Epidermal melanocyte (primary cell): Measurements from ENCODE around the gene RPL10.

ENCODE experiments used
- DNase-seq: peaks from one replicate; pipeline ENCODE4 v3.0.0; 2011; ENCODE audit warnings: low spot score; ENCODE audit not compliant: insufficient read length

Gene RPL10

DNA sequence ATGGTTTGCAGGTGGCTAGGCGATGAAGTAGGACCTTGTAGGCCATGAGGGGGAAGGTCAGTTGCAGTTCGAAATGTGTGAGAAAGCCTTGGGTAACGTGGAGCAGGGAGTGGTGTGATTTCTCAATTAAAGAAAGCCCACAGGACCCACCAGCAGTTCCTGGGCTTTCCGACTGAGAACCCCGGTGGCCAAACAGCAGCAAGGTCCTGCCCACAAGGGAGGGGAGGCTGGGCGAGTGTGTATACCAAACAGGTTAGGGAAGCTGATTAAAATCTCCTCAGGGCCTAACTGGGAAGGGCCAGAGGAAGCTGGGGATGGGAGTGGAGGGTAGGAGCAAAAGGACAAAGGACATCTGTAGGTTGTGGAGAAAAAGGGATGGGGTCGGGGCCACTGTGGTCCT, 32.7 kb downstream of the RPL10 start:
- no peak for DNase-seq

GRCh38 chrX:154431341-154431740, 33.2 kb downstream of the RPL10 start:
- DNase-seq, result no peak

GRCh38 chrX:154432210-154432609, 34.0 kb downstream of the RPL10 start:
- DNase-seq, result no peak

GRCh38 chrX:154433605-154434004, 35.4 kb downstream of the RPL10 start:
- no peak for DNase-seq

DNA sequence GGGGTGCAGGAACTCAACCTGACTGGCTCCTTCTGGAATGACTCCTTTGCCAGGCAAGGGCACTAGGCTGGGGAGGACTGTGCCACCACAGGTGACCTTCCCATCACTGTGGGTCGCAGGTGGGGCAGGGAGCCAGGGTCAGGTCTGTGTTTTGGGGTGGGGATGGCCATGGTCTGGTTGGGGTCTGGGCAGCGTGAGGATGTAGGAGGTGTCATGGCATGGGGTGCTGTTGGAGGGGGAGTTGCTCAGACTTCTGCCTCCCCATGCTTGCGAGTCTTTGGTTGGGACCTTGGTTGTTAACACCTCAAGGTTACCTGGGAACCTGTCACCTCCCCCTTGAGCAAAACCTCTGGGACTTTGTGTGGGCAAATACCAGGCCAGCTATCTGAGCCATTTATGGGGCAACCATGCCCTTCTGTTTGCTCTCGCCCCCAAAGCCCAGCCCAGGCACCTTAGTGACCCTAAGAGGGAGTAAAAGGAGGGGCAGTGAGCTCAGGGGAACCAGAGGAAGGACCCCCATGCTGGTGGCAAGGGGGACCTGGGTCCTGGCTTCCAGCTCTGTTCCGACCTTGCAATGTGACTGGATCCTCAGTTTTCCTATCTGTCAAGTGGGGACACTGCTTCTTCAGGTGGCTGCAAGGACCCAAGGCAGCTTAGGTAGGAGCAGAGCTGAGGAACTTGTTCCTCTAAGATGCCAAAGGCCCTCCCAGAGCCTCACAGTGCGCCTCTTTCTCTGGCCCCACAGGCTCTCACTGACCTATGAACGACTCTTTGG, 36.4 kb downstream of the RPL10 start:
- no peak for DNase-seq

GRCh38 chrX:154435171-154435733, 37.1 kb downstream of the RPL10 start:
- DNase-seq, result no peak

GRCh38 chrX:154436374-154436982, 38.3 kb downstream of the RPL10 start:
- peak; percentile 60 for DNase-seq

DNA sequence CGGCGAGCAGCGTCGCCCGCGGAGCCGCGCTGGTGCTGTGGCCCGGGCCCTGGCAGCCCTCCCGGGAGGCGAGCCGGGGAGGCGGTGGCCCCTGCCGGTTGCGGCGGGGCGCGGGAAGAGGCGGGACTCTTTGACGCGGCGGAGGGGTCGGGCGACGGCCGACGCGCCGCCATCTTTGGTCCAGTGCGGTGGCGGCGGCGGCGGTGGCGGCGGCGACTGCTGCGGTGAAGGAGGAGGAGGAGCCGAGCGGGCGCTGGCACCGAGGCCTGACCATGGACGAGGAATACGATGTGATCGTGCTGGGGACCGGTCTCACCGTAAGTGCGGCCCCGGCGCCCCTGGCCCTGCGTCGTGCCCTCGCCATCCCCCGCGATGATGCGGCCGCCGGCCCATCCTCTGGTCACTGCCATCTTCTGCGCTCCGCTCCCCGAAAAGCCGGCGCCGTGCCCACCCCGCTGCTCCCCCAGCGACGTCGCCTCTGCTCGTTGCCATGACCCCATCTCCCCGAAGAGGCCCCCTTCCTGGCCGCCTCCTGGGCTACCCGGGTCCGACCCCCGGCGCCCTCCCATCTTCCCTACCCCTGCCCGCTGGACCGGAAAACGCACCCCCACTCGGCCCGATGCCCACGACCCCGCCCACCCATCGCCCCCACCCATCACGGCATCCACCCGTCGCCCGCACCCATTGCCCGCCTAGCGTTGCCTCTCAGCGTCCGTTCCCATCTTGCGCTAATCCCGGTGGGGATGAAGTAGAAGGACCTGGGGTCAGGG, 39.0 kb downstream of the RPL10 start, which contains the start of gene GDI1:
GDI1 (plus strand) TSS at position 172 of the 770 bp plus-strand sequence; CDS start at position 273, 101 bp downstream.
- peak; percentile 64 for DNase-seq

- DNase-seq, result no peak
Observed at GRCh38 chrX:154437971-154438893, 40.1 kb downstream of the RPL10 start.

GRCh38 chrX:154439841-154440240, 41.7 kb downstream of the RPL10 start:
- no peak for DNase-seq

DNA sequence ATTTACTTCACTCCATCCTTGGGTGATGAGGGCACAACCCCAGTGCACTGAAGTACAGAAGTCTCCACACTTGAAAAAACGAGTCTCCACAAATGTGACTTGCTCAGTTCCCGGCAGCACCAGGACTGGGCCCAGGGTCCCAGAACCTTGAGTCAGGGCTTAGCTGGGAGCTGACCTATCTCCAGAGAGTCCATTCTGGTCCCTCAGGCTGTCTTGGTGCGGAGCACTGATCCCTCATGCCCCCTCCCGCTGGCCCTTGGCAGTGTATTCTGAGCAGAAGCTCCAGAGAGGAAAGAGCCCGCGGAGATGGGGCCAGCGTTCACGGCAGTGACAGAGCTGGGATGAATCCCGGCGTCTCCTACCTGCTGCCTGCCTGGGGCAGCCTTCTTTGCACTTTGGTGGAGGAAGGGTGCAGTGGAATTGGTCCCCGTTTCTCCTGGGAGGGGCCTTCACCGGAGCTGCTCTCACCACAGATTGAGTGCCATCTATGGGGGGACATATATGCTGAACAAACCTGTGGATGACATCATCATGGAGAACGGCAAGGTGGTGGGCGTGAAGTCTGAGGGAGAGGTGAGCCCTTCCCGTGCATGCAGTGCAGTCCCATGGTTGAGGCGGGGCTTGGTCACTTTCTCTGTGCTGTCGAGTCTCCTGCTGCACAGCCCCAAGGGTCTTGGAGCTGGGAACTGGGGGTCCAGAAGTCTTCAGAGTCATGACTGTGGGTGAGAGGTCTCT, 42.6 kb downstream of the RPL10 start:
- DNase-seq, result no peak

DNA sequence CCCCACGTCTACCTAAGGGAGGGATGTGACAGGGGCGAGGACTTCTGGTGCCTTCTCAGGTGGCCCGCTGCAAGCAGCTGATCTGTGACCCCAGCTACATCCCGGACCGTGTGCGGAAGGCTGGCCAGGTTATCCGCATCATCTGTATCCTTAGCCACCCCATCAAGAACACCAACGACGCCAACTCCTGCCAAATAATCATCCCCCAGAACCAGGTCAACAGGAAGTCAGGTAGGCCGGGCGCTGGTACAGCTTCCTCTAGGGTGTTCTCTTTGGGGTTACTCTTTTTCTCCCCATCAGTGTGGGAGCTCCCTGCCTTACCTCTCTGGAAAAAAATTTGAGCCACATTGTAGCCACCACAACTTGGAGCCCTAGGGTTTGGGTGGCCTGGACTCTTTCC, 43.4 kb downstream of the RPL10 start:
- DNase-seq, result no peak

DNA sequence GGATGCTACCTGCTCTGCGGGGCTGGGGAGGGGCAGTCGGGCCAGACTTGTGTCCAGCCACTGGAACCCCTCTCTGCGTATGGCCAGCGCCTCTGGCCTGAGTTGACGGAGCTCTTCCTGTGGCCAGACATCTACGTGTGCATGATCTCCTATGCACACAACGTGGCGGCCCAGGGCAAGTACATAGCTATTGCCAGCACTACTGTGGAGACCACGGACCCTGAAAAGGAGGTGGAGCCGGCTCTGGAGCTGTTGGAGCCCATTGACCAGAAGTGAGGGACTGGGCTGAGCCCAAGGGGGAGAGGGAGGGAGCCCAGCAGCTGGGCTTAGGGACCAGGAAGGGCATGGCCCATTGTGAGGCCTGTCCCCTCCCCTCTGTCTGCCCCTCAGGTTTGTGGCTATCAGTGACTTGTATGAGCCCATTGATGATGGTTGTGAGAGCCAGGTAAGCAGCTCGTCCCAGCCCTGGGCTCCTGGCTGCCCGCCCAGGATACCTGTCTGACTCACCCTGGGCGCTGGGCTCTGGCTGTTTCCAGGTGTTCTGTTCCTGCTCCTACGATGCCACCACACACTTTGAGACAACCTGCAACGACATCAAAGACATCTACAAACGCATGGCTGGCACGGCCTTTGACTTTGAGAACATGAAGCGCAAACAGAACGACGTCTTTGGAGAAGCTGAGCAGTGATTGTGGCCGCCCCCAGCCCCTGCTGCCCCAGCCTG, 44.0 kb downstream of the RPL10 start:
- DNase-seq, result no peak

- DNase-seq, result no peak
Observed at GRCh38 chrX:154443479-154443910, 45.3 kb downstream of the RPL10 start.

GRCh38 chrX:154443992-154444754, 46.0 kb downstream of the RPL10 start, which contains the start of gene FAM50A:
FAM50A (plus strand) TSS chrX:154444141; CDS start chrX:154444236, 95 bp downstream.
- peak; percentile 75 for DNase-seq

DNA sequence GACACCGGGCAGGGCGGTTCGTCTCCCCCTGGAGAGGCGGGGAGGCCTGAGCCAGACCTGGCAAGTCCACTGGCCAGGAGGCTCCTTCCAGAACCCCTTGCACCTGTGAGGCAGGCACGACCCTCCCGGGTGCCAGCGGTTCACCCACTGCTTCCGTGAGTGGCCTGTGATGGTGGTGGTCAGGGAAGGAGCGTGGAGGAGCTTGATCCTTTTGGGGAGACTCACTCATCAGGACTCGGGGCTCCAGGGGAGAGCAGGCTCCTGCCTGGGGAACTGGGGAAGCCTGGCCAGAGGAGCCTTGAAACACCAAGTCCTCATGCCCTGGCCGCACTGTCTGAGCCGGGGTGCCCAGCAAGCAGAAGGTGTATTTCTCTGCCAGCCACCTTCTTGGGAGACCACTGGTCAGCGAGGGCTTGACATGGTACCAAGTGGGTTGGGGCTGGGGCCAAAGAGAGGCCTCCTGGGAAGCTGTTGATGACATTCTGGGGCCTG, 46.6 kb downstream of the RPL10 start:
- DNase-seq, result no peak

DNA sequence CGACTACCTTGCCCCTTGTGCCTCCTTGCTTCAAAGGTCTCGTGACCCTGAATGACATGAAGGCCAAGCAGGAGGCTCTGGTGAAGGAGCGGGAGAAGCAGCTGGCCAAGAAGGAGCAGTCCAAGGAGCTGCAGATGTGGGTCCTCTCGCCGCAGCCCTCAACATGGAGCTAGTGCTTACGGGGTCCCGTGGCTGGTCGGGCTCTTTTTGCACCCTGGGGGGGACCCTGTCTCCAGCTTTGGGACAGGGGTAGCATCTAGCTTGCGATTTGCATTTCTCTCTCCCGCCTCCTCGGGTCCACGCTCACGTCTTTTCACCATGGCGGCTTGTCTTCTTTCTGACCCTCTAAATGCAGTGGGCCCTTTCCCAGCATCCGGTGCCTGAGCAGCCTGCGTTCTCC, 47.6 kb downstream of the RPL10 start:
- no peak for DNase-seq

DNA sequence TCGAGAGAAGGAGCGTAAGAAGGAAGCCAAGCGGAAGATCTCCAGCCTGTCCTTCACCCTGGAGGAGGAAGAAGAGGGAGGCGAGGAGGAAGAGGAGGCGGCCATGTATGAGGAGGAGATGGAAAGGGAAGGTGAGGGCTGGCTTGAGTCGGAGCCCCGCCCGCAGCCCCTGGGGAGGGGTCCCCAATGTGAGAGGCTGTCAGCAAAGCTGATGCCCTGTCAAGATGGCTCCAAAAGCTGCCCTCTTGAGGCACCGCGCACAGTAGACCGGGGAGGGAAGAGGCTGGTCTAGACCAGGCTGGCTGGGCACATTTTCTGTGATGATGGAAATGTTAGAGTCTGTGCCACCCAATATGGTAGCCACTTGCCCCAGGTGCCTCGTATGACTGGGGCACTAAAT, 48.3 kb downstream of the RPL10 start:
- DNase-seq, result no peak
